ENCODE results near the gene TNFSF15.

Gene TNFSF15

DNA sequence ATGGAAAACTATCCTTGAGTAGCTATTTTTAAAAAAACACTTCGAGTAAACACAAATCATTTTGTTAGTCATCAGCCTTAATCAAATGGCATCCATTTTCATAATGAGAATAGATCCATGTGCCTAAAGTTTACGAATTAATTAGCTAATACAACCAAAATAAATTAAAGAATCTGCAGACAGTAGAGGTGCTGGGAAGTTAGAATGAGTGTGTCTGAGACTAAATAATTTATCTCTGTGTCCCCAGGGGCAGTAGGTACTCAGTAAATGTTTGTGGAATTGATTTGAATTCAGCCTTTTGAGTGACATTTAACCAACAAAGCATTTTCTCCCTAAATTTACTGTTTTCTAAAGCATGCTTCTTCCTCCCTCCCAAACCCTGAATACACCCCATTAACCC lies 18.6 kb downstream of the TNFSF15 start:
- no peak for DNase-seq

DNA sequence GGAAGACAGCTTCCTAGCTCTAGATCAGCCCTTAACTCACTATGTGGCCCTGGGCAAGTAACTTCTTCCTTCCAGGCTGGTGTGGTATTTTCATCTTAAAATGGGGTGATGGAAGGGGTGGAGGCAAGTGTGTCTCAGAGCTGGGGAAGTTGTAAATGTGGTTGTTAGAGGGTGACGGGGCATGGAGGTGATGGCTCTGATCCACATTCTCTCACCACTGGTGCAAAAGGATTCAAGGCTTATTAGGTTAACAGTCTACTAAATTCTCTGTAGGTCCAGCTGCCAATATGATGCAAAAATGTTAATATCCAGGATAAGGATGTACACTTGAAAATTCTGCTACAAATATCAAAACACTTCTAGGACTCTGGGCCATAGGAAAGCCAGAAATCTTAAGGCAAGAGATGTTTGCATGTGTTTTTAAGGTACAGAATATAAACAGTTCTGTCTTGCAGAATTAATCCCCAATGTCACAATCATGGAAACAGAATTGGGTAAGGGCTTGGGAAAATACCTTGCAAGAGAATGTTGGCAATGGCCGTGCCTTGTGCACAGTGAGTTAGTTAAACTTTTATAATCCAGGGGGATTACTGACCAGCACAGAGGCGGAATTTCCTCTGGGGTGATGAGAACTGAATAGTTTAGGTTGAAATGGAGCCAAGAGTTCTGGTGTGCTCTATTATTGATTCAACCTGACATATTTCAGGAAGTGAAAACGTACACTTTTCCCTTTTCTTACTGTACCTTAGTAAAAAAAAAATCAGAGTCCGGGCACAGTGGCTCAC lies 19.8 kb downstream of the TNFSF15 start:
- no peak for DNase-seq

DNA sequence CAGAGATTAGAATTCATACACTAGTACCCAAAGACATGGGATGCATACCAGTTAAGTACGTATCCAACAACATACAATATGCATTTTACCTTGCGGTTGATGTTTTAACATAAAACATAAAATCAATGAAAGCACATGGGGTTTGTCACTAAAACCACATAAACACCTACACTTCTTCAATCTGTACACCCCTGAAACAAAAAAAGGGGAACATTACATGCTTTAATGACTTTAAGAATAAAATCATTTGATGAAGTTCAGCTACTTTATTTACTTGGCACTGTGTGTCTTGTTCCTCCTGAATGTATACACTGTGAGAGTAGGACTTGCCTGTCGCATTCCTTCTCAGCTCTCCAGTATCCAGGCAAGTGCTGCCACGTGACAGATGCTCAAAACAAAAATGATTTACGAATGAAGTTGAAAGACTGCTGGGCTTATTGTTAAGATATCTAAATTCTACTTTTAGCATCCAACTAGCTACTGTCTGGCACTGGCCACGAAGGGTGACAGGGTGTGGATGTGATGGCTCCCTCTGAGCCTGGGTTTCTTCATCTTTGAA lies 21.0 kb downstream of the TNFSF15 start:
- DNase-seq: no peak

DNA sequence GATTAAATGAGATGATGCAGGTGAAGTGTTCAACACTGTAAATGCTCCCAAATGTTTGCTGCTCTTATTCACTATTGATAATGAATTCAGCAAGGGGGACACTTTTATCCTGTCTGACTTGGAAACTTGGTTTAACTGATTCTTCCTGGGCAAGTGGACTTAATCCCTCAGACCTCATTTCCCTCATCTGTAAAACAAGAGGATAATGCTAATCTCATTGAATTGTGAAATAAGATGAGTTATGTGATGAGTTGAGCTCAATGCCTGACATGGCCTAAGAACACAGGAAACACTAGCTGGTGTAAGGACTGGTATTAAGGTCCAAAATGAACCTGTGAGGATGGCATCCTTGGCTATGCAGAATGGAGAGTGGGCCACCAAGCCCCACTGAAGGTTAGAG lies 23.3 kb downstream of the TNFSF15 start:
- no peak for DNase-seq

DNA sequence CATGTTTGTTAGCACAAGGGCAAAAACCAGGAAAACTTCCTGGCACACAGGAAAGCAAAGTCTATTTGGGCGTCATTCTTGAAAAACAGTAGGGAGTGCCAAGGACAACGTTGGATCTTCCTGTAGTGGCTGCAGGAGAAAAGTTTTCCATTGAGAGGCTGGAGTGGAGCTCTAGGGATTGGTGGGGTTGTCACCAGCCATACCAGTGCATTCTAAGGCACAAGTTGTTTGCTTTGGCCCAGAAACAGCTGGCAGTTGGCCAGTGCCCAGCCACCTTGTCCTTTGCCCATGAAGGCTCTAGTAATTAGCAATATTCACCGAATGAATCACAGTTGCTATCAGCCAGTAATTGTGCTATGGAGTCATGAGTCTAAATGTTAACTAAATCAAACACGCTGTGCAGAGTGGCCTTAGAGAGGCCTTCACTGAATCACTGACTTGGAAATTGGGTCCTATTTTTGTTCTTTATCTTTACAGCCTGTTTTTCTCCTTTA lies 26.4 kb downstream of the TNFSF15 start:
- peak; percentile 87 for DNase-seq

DNA sequence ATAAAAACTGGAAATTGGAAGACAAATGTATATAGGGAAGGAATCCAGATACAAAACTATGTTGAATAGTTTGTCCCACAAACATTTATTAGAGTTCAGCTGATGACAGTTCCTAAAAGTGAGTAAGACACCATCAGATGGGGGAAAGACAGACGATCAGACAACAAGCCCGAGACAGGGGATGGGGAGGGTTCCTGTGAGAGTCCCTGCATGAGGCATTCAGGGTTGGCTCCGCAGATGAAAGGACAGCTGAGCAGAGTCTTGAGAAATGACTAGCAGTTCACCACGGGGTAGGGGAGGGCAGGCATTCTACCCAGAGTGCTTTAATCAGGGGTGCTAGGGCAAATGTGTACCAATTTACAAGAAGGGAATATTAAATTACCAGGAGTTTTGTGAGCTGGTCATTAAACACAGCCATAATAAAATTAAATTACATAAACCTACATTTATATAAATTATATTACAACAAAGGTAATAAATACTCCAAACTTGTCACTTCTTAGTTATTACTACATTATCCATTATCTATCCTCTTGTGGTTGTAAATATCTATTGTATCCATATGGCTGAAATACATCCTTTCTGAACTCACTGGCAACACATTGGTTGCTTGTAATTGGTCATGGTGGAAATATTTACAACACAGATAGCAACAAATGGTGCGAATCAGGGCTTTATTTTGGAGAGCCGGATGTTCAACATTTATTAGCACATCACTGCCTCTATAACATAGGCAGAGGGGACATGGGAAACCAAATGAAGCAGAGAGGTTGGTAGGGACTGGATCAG lies 27.8 kb downstream of the TNFSF15 start:
- DNase-seq: no peak

DNA sequence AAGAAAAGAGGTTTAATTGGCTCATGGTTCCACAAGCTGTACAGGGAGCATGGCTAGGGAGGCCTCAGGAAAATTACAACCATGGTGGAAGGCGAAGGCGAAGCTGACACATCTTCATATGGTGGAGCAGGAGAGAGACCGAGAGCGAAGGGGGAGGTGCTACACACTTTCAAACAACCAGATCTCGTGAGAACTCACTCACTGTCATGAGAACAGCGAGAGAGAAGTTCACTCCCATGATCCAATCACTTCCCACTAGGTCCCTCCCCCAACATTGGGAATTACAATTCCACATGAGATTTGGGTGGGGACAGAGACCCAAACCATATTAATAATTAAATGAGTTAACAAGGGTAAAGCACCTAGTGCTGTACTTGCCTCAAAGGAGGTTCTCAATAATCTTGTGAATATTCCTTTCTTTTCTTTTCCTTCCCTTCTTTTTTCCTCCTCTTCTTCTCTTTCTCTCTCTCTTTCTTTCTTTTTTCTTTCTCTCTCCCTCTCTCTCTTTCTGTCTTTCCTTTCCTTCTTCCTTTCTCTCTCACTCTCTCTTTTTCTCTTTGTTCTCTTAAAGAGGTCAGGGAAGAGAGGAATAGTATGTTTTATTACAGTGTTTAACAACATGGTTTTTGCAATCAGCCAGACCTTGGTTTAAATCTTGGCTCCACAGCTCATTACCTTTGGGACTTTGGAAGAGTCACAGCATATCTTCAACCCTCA lies 29.0 kb downstream of the TNFSF15 start:
- no peak for DNase-seq

DNA sequence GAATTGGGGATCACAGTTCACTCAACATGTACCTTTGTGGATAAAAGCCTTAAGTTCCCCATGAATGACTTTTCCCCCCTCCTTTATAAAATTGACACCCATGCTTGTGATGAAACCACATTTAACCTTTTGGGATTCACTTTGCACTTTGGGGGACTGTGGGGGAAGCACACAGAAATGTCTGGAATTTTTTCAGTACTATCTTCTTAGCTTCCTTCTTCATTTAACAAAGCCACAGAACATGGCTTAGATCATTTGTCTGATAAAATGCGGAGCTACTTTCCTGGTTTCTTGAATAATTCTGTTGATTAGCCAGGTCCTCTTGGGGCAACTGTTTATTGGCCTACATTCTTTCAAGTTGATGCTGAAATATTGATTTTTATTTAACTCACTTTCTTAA lies 29.9 kb downstream of the TNFSF15 start:
- DNase-seq: no peak

DNA sequence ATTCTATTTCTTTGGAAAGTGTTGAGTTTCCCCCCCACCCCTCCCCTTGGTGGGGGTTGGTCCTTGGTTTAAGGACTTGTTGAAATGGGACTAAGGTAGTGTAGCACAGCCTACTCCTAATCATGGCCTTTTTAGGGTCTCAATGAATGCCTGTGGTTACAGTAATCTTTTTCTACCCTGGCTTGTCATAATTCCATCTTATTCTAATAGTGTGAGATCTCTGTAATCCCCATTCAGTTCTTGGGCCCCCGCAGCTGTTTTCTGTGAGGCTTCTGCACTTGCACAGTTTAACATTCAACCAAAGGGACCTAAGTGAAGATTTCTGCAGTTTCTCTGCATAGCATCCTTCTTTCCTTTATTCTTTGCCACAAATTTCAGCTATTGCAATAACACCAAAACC lies 30.7 kb downstream of the TNFSF15 start:
- no peak for DNase-seq

DNA sequence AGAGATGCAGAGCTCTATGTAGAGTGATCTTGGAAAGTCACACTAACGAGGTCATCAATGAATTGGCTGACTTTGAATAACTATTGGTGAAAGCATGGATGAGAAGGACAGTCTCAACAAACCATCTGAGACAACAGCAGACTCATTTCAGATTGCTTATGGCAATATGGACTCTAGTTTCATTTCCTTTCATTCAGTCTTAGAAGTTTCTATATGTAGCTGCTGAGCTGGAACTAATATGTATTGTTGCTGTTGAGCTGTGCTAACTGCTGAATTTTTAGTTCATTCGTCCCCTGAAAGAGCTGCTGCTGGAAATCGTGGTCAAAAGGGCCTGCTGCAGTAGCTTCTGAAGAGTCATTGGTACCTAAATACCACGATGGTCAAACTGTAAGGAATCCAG lies 31.3 kb downstream of the TNFSF15 start:
- DNase-seq: no peak

DNA sequence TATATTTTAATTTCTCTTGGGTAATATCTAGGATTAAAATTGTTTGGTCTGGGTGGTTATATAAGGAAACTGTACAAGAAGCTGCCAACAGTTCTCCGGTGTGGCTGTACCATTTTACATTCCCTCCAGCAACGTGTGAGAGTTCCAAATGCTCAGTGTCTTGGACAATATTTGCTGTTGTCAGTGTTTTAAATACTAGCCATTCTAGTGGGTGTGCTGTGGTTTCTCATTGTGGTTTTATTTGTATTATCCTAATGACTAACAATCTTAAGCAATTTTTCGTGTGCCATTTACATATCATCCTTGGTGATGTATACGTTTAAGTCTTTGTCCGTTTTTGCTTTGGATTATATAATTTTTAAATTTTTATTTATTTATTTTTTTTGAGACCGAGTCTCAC lies 34.0 kb downstream of the TNFSF15 start:
- no peak for DNase-seq

DNA sequence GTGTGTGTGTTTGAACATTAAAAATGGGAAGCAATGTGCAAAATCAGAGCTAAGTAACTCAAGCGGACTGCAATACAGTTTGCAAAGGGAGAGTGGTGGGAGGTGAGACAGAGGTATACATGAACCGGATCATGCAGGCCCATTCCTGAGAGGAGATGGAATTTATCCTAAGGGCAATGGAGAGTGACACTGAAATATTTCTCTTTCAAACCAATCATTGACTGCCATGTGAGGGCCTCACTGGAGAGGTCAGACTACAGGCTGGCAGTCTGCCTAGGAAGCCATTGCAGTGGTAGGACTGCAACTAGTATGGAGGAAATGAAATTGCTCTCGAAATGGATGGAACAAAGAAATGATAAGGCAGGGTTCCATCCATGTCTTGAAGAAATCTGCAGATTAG lies 34.8 kb downstream of the TNFSF15 start:
- DNase-seq: no peak

DNA sequence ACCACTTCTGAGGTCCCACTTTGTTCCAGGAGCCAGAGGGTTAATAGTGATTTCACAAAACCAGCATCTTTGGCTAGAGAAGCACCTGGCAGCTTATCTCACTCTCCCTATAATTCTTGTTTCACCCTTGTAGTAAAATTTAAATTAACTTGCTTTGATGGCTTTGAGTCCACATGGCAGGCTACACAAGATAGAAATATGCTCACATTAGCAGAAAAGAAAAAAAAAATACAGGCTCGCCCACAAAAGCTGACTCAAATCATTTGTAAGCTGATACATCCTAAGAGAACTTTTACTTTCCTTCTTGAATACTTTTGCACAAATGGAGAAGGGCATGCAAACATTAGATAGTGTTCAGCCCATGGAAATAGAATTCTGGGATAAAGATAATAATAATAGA lies 36.2 kb downstream of the TNFSF15 start:
- no peak for DNase-seq

DNA sequence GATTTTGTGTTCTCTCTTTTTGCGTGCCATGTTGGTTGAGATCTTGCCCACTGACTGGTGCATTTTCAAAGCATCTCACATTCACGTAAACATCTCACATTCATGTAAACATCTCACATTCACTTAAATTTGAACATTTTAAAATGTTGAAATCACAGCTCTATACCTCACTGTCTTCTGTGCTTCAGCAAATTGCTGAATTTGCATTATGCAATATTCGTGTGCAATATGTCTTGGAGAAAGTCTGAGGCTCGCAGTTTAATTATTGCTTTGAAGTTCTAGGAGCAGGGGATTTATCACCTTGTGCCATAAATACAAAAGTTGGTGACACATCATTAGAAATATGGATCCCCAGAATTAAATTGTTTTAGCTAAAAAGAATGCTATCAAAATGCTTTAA lies 42.6 kb downstream of the TNFSF15 start:
- no peak for DNase-seq

DNA sequence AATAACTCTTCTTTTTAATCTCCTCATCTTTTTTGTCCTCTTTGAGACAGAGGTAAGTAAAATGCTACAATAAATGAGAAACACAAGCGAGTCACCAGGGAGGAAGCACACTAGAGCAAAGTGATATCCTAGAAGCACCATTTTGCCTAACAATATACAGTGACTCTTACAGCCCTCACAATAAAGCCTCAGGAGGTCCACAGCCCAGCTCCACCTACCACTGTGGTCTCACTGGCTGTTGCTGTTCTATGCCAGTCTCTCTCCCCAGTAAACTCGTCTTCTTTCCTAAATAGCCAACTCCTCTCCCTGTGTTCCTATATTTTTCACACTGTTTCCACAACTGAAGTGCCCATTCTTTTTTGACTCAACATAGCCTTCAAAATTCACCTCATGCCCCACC lies 44.3 kb downstream of the TNFSF15 start:
- no peak for DNase-seq

DNA sequence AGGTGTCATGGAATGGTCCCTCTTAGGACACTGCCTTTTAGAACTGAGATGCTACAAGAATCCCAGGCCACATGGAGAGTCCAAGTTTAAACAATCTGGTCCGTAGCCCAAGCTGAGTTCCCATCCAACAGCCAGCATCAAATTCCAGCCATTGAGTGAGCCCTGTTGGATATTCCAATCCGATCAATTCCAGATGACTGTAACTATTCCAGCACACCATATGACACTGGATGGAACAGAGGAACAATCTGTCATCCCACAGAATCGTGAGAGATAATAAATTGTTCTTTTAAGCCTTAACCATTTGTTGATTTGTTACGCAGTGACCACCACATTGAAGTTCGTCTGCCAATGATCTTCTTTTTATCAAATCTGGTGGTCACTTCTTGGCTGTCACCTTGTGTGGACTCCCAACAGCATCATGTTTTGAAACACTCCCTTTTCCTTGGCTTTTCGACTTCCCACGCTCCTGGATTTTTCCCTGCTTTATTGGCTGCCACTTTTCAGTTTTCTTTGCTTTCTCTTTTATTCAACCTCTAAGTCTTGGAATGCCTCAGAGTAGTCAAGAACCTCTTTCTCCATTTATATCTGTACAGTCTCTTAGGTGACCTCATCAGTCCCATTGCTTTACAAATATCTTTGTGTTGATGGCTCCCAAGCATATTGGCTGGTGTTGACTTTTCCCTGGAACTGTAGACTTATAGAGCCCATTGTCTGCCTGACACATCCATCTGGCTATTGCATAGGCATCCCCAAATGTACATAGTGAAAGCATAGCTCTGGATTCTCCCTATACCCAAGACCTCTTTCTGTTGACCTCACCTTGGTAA lies 46.1 kb downstream of the TNFSF15 start:
- no peak for DNase-seq

DNA sequence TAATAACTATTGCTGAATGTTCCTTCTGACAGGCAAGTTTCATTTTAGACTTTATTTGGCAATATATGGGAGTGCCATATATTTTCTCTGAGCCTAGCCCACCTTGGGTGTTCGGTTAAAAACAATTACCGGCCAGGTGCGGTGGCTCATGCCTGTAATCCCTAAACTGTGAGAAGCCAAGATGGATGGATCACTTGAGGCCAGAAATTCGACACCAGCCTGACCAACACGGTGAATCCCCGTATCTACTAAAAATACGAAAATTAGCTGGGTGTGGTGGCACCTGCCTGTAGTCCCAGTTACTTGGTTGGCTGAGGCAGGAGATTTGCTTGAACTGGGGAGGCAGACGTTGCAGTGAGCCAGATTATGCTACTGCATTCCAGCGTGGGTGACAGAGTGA lies 47.9 kb downstream of the TNFSF15 start:
- no peak for DNase-seq

DNA sequence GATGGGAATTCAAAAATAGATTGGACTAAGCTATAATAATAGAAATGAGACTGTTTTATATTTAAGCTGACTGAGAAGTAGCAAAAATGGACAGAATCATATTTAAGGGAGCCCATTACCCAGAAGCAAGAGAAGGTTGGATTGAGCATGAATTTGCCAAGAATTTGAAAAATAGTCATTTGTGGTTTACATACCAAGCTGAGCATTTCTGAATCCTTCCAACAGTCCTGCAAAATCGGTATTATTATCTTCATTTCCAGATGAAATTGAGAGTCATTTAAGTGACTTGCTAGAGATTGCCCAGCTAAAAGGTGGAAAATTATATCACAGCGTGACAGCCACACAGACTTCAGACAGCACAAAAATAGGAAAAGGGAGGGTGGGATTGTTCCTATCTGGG lies 48.4 kb downstream of the TNFSF15 start:
- no peak for DNase-seq

DNA sequence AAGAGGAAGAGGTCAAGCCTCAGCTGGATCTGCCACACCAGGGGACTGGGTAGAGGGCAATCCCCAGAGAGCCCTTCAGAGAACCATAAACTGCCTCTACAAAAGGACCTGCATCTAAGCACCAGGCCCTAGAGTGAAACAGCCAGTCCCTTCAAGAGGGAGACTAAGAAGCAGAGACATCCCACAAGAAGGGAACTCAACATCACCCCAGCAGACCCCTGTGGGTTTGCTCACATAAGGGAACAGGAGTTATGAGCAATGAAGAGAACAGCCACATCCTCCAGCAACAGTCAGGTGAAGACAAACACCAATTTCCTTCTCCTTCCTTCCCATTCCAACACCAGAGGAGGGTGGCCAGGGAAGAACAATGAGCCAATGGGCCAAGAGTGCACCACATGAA lies 48.9 kb downstream of the TNFSF15 start:
- DNase-seq: no peak

DNA sequence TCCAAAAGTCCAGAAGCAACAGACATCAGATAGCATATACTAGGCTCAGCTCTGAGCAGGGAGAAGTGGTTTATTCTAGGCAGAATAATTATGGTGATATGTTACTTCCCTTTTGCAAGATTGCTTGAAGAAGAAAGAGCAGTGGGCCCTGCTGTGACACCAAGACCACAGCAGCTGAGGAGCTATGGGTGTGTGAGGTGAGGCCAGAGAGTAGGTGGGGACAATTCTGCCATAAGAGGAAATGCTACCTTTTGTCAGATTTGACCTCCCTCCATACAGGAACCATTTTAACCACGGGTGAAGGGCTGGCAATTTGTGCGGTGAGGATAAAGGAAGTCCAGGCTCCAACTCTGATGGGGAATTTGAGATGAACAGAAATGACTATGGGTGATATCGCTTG lies 51.3 kb downstream of the TNFSF15 start:
- DNase-seq: no peak

DNA sequence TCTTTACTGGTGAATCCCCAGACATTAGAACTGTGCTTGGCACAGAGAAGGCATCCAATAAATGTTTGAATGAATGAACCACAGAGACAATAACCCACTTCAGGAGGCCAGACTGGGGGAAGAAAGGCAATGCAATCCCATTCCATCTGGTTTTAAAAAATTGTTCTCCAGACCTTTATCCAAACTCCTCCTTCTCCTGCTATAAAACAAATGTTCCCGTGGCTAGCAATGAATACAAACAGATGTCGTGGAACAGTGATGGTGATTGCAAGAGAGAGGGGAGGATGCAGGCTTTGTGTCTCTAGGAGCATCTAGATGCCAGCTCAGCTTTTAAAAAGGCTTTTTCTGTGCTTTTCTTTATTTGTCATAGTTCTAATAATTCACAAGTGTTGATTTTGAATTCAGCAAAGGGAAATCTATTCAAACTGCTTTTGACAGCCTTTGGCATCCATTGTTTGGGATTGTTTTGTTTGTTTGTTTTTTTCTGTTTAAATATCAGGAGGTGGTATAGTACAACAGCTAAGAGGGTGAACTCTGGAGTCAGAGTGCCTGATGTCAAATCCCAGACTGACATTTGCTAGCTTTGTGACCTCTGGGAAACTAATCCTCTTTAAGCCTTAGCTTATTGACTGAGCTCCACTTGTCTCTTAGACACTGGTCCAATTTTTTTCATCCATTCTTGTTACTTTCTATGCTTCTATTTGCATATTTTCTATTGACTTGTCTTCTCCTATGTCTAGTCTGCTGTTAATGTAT lies 59.1 kb downstream of the TNFSF15 start:
- peak; percentile 70 for DNase-seq

Data from DMS153 (cell line).